A549 (cell line): Measurements from ENCODE around the gene DCUN1D2.

ENCODE experiments used
- CEBPB ChIP-seq, 2 experiments: fragments of >200 bp in 1 of 2; sonication (Bioruptor Twin) in 1 of 2; formaldehyde crosslinking in 1 of 2; IDR thresholded peaks; 2 replicates each; pipeline ENCODE4 v1.6.1; 2012 to 2016
- CTCF ChIP-seq: fragments of >200 bp; sonication (Bioruptor Twin); formaldehyde crosslinking; IDR thresholded peaks from 3 replicates; pipeline ENCODE4 v1.5.1; 2016
- ELK1 ChIP-seq: fragments of 150-350 bp; IDR thresholded peaks from 2 replicates; pipeline ENCODE4 v1.6.1; 2014; ENCODE audit warnings: low read depth, mild to moderate bottlenecking, low read length
- FOSL2 ChIP-seq, 2 experiments: fragments of 450-650 bp in 1 of 2; fragments of >200 bp in 1 of 2; sonication (Bioruptor Twin) in 1 of 2; formaldehyde crosslinking; IDR thresholded peaks; 2 replicates each; pipeline versions ENCODE4 v1.5.0 to v1.6.1; 2016 to 2020; ENCODE audit warnings: mild to moderate bottlenecking in 1 of 2, moderate library complexity in 1 of 2
- MAFK ChIP-seq: fragments of 450-650 bp; IDR thresholded peaks from 2 replicates; pipeline ENCODE4 v1.6.1; 2014; ENCODE audit not compliant: partially characterized antibody
- POLR2A ChIP-seq: IDR thresholded peaks from 2 replicates; pipeline ENCODE4 v1.6.1; 2012; ENCODE audit warnings: mild to moderate bottlenecking, low read length
- POLR2AphosphoS2 ChIP-seq: conservative IDR thresholded peaks from 2 replicates; pipeline ENCODE4 v1.6.1; 2012; ENCODE audit warnings: low read length, improper control_type of control experiment, inconsistent platforms
- RAD21 ChIP-seq, 2 experiments: fragments of >200 bp in 1 of 2; sonication (Bioruptor Twin) in 1 of 2; formaldehyde crosslinking in 1 of 2; IDR thresholded peaks in 1 of 2; conservative IDR thresholded peaks in 1 of 2; 2 replicates in 1 of 2; 3 replicates in 1 of 2; pipeline ENCODE4 v1.6.1; 2012 to 2018; ENCODE audit warnings: inconsistent platforms in 1 of 2

GRCh38 chr13:113472355-113473025, 18.0 kb downstream of the DCUN1D2 start:
- TF ChIP-seq ELK1 = no peak
- TF ChIP-seq POLR2A = no peak
- no peak for TF ChIP-seq CEBPB (IDR thresholded peaks at IDR 0.05)
- TF ChIP-seq RAD21 (conservative IDR thresholded peaks at IDR 0.05 in 1 of 2, IDR thresholded peaks at IDR 0.05 in 1 of 2) = no peak
- TF ChIP-seq CTCF = no peak
- no peak for TF ChIP-seq FOSL2 (IDR thresholded peaks at IDR 0.05)
- no peak for TF ChIP-seq FOSL2 (CRISPR knock-in tag; IDR thresholded peaks at IDR 0.05)
- TF ChIP-seq MAFK = no peak
- no peak for TF ChIP-seq POLR2AphosphoS2
